Epithelial cell of esophagus (primary cell): Measurements from ENCODE around the gene STX18.
A peak's percentile ranks its signal among the peaks of the same experiment; 100 is the strongest.

Experiments
- DNase-seq: peaks from one replicate; pipeline ENCODE4 v3.0.0; 2010; ENCODE audit warnings: low read depth
- H3K4me3 ChIP-seq: 2 replicates; pipeline ENCODE4 v1.5.1; 2011; ENCODE audit warnings: mild to moderate bottlenecking, low read length, control low read depth
- CTCF ChIP-seq: IDR thresholded peaks from 2 replicates; pipeline ENCODE4 v1.5.1; 2011; ENCODE audit warnings: low read depth, mild to moderate bottlenecking, low read length, control low read depth, inconsistent platforms; ENCODE audit not compliant: insufficient read depth; ENCODE audit errors: missing control alignments

Gene STX18

GRCh38 chr4:4490041-4490440 lies 51.8 kb downstream of the STX18 start:
- DNase-seq = no peak
- no peak for TF ChIP-seq CTCF
- no peak overlapping the region for H3K4me3 ChIP-seq

GRCh38 chr4:4488405-4489404 lies 53.1 kb downstream of the STX18 start:
- H3K4me3 ChIP-seq = no peak overlapping the region
- peak; percentile 82 for DNase-seq
- peak; percentile 99 for TF ChIP-seq CTCF

GRCh38 chr4:4486969-4487368 lies 54.9 kb downstream of the STX18 start:
- no peak for TF ChIP-seq CTCF
- no peak for DNase-seq
- H3K4me3 ChIP-seq = no peak overlapping the region

- no peak for TF ChIP-seq CTCF
- H3K4me3 ChIP-seq = no peak overlapping the region
- DNase-seq = no peak
These were observed 56.0 kb downstream of the STX18 start for GRCh38 chr4:4485806-4486205.

- no peak overlapping the region for H3K4me3 ChIP-seq
- no peak for DNase-seq
These were observed 60.4 kb downstream of the STX18 start for GRCh38 chr4:4481399-4481994.

GRCh38 chr4:4480685-4481398 lies 61.0 kb downstream of the STX18 start:
- DNase-seq = no peak
- no peak overlapping the region for H3K4me3 ChIP-seq
- TF ChIP-seq CTCF = peak; percentile 22

More at GRCh38 chr4:4481399-4481994, 60.4 kb downstream of the STX18 start:
- TF ChIP-seq CTCF = no peak
